Immature natural killer cell (primary cell): Measurements from ENCODE around the gene ARV1. TPM values are rescaled to one million over a fixed set of nuclear protein-coding genes. Genes with fewer than 3 reads are reported as not detected.

ENCODE experiments used
- DNase-seq, 3 donors: peaks; one replicate each; pipeline ENCODE4 v3.0.0; 2022; ENCODE audit warnings: mixed read lengths in 1 of 3
- H3K27ac Mint-ChIP-seq, 6 donors: one replicate each; pipeline ENCODE4 v1.8.0; 2020; ENCODE audit warnings: mixed read lengths in 6 of 6, mild to moderate bottlenecking in 5 of 6, inconsistent platforms in 4 of 6, moderate library complexity in 3 of 6
- H3K27me3 Mint-ChIP-seq, 3 donors: one replicate each; pipeline ENCODE4 v1.8.0; 2020 to 2021; ENCODE audit warnings: low read depth in 3 of 3, mild to moderate bottlenecking in 3 of 3, mixed read lengths in 3 of 3, moderate library complexity in 3 of 3, inconsistent platforms in 1 of 3
- H3K36me3 Mint-ChIP-seq, 3 donors: one replicate each; pipeline ENCODE4 v1.8.0; 2020; ENCODE audit warnings: mixed read lengths in 3 of 3, inconsistent platforms in 2 of 3, mild to moderate bottlenecking in 2 of 3
- H3K4me1 Mint-ChIP-seq, 2 donors: one replicate each; pipeline ENCODE4 v1.8.0; 2020; ENCODE audit warnings: inconsistent platforms in 2 of 2, mild to moderate bottlenecking in 2 of 2, mixed read lengths in 2 of 2, moderate library complexity in 1 of 2
- H3K4me3 Mint-ChIP-seq, 5 donors: one replicate each; pipeline ENCODE4 v1.8.0; 2020; ENCODE audit warnings: mild to moderate bottlenecking in 5 of 5, mixed read lengths in 5 of 5, inconsistent platforms in 3 of 5, moderate library complexity in 3 of 5
- H3K9me3 Mint-ChIP-seq, 6 donors: one replicate each; pipeline ENCODE4 v1.8.0; 2020; ENCODE audit warnings: mild to moderate bottlenecking in 6 of 6, mixed read lengths in 6 of 6, inconsistent platforms in 4 of 6, moderate library complexity in 3 of 6
- polyA plus RNA-seq, 3 donors: library from polyadenylated mRNA; unstranded; fragments of 300-500 nt; fragmentation: Illumina TruSeq; gene quantifications; one replicate each; pipeline ENCODE4 v1.2.3, GENCODE V29; 2021

Gene ARV1
- polyA plus RNA-seq, 3 donors from 2014 or later = 19.6 to 28.5 (median 24.4) TPM

GRCh38 chr1:230958370-230958769 is 20.5 kb upstream of the ARV1 start:
- Mint-ChIP-seq H3K4me3 (no peak overlapping the region), H3K36me3 (peaks cover 4 to 31% (median 15%) of the 10 kb centered on the region in 3 donors), H3K4me1 (peaks cover 26 to 41% of the 10 kb centered on the region in 2 donors), H3K9me3 (no peaks in the 10 kb centered on the region), H3K27ac (no peak overlapping the region), H3K27me3 (no peaks in the 10 kb centered on the region)
- no peak for DNase-seq

GRCh38 chr1:230964896-230965295 is 14.0 kb upstream of the ARV1 start:
- Mint-ChIP-seq H3K4me3 (no peak overlapping the region), H3K36me3 (peaks cover 0 to 5% (median 5%) of the 10 kb centered on the region in 3 donors), H3K4me1 (peaks cover 59 to 85% of the 10 kb centered on the region in 2 donors), H3K9me3 (no peaks in the 10 kb centered on the region), H3K27ac (peak overlapping the region in 4 of 6 donors; percentile 11 to 51 (median 22)), H3K27me3 (no peaks in the 10 kb centered on the region)
- no peak for DNase-seq

DNA sequence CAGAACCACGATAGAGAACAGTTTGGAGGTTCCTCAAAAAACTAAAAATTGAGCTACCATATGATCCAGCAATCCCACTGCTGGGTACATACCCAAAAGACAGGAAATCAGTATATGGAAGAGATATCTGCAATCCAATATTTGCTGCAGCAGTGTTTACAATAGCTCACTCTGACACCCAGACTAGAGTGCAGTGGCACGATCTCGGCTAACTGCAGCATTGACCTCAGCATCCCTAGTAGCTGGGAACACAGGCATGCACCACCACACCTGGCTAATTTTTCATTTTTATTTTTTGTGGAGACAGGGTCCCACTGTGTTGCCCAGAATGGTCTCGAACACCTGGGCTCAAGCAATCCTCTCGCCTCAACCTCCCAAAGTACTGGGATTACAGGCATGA is 13.4 kb upstream of the ARV1 start:
- DNase-seq = no peak
- Mint-ChIP-seq H3K4me1 (peaks cover 61 to 85% of the 10 kb centered on the region in 2 donors), H3K4me3 (no peak overlapping the region), H3K27ac (peak overlapping the region in 2 of 6 donors; percentile 1 to 51), H3K9me3 (no peaks in the 10 kb centered on the region), H3K27me3 (no peaks in the 10 kb centered on the region), H3K36me3 (peaks cover 0 to 5% (median 3%) of the 10 kb centered on the region in 3 donors)

DNA sequence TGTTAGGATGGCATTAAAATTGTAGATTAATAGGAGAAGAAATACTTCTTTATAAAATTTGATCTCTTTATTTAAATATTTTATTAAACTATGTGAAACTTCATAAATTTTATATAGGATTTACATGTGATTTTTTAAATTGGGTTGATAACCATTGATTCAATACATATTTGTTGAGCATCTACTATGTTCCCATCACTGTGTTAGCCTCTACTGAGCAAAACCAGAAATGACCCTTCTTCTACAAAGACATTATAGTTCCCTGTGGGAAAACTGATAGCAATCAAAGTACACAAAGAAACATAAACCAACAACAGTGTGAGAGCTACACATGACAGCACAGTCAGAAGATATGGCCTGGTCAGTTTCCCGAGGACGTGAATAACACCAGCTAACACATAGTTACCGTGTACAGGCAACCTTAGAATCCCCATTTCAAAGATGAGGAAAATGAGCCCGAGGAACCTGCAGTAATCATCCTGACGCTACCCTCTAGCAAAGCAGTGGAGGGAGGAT is 12.5 kb upstream of the ARV1 start:
- H3K27me3 Mint-ChIP-seq = no peaks in the 10 kb centered on the region
- no peak overlapping the region for H3K4me3 Mint-ChIP-seq
- H3K27ac Mint-ChIP-seq = peak overlapping the region in 2 of 6 donors; percentile 17 to 44
- DNase-seq = no peak
- peaks cover 0 to 5% (median 3%) of the 10 kb centered on the region in 3 donors for H3K36me3 Mint-ChIP-seq
- peaks cover 59 to 85% of the 10 kb centered on the region in 2 donors for H3K4me1 Mint-ChIP-seq
- H3K9me3 Mint-ChIP-seq = no peaks in the 10 kb centered on the region

GRCh38 chr1:230970432-230970831 is 8.5 kb upstream of the ARV1 start:
- Mint-ChIP-seq H3K36me3 (peaks cover 0 to 5% (median 3%) of the 10 kb centered on the region in 3 donors), H3K27ac (peak overlapping the region; percentile 87 to 96 (median 92)), H3K4me1 (peaks cover 70 to 87% of the 10 kb centered on the region in 2 donors), H3K27me3 (peaks cover 0 to 2% (median 0%) of the 10 kb centered on the region in 3 donors), H3K4me3 (peak overlapping the region; percentile 25 to 72 (median 69)), H3K9me3 (no peaks in the 10 kb centered on the region)
- DNase-seq = peak; percentile 24 to 31 (median 24)

DNA sequence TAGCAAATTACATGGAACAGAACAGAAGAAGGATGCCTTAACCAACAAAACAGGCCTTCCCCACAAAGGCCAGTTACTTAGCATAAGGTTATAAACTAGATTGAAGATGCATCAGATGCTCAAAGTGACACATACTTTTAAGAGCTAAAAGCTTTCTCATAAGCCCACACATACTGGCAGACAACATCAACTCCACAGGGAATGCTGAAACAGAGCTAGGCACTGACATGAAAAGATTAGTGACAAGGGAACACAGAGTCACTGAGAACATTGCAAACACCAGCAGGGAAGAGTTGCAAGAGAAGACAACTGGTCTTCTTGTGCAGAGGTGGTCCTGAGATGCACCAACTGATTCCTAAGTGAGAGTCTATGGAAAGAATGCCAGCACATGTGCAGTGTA is 7.1 kb upstream of the ARV1 start:
- H3K4me1 Mint-ChIP-seq = peaks cover 83 to 97% of the 10 kb centered on the region in 2 donors
- H3K36me3 Mint-ChIP-seq = peaks cover 0 to 8% (median 5%) of the 10 kb centered on the region in 3 donors
- DNase-seq = no peak
- H3K27ac Mint-ChIP-seq = peak overlapping the region; percentile 80 to 95 (median 93)
- no peaks in the 10 kb centered on the region for H3K9me3 Mint-ChIP-seq
- peak overlapping the region; percentile 10 to 81 (median 60) for H3K4me3 Mint-ChIP-seq
- H3K27me3 Mint-ChIP-seq = peaks cover 0 to 2% (median 0%) of the 10 kb centered on the region in 3 donors

DNA sequence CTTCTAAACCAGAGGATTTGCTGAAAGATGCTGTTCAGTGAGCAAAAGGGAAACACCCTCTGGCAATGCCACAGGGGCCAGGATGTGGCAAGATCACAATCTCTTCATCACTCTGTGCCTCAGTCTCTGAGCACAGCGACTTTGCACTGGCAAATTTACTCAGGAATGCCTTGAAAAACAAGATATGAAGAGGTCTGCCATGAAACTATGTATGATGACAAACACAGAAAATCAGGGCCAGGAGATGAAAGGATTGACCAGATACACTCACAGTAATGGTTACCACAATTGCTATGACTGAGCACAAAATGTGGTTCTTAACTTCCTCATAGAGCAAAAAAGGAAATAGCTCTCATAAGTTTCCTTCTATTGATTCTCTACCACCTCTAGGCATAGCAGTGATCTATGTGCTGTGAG is 6.0 kb upstream of the ARV1 start:
- H3K36me3 Mint-ChIP-seq = peaks cover 0 to 8% (median 5%) of the 10 kb centered on the region in 3 donors
- peak overlapping the region; percentile 80 to 95 (median 93) for H3K27ac Mint-ChIP-seq
- peak overlapping the region; percentile 71 to 84 (median 79) for H3K4me3 Mint-ChIP-seq
- H3K27me3 Mint-ChIP-seq = peaks cover 6 to 7% (median 7%) of the 10 kb centered on the region in 3 donors
- peaks cover 91 to 99% of the 10 kb centered on the region in 2 donors for H3K4me1 Mint-ChIP-seq
- peak; percentile 61 to 69 (median 66) for DNase-seq
- no peaks in the 10 kb centered on the region for H3K9me3 Mint-ChIP-seq

DNA sequence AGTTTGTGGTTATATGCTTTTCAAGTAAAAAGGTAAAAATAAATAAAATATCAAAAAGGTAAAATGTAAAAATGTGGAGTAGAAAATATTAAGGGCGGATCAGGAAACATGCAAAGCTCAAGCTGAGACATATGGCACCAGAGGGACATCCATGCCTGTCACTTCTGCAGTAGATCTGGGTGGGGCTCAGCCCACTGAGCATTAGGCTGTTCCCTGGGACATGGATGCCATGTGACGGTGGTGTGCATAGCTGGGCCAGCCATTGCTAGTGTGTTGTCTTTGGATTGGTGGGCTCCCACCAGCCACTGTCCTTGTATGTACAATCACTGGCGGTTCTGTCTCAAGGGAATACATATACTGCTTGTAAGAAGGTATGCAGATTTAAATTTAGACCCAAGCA is 3.3 kb upstream of the ARV1 start:
- peaks cover 72 to 80% of the 10 kb centered on the region in 2 donors for H3K4me1 Mint-ChIP-seq
- H3K4me3 Mint-ChIP-seq = peak overlapping the region in 4 of 5 donors; percentile 1 to 100 (median 97)
- H3K27me3 Mint-ChIP-seq = peaks cover 7 to 12% (median 9%) of the 10 kb centered on the region in 3 donors
- peaks cover 0 to 5% (median 0%) of the 10 kb centered on the region in 3 donors for H3K36me3 Mint-ChIP-seq
- no peaks in the 10 kb centered on the region for H3K9me3 Mint-ChIP-seq
- DNase-seq = no peak
- peak overlapping the region; percentile 96 to 100 (median 100) for H3K27ac Mint-ChIP-seq

- no peaks in the 10 kb centered on the region for H3K9me3 Mint-ChIP-seq
- peaks cover 7 to 12% (median 9%) of the 10 kb centered on the region in 3 donors for H3K27me3 Mint-ChIP-seq
- peak overlapping the region; percentile 95 to 100 (median 99) for H3K4me3 Mint-ChIP-seq
- DNase-seq = no peak
- peaks cover 64 to 76% of the 10 kb centered on the region in 2 donors for H3K4me1 Mint-ChIP-seq
- H3K36me3 Mint-ChIP-seq = peaks cover 0 to 5% (median 0%) of the 10 kb centered on the region in 3 donors
- peak overlapping the region; percentile 96 to 100 (median 100) for H3K27ac Mint-ChIP-seq
These were observed 2.5 kb upstream of the ARV1 start for GRCh38 chr1:230976360-230976759.

- H3K36me3 Mint-ChIP-seq = peaks cover 0 to 5% (median 0%) of the 10 kb centered on the region in 3 donors
- H3K9me3 Mint-ChIP-seq = no peaks in the 10 kb centered on the region
- H3K27me3 Mint-ChIP-seq = peaks cover 7 to 12% (median 9%) of the 10 kb centered on the region in 3 donors
- peaks cover 57 to 69% of the 10 kb centered on the region in 2 donors for H3K4me1 Mint-ChIP-seq
- H3K27ac Mint-ChIP-seq = peak overlapping the region; percentile 96 to 100 (median 100)
- peak; percentile 73 to 78 (median 74) for DNase-seq
- H3K4me3 Mint-ChIP-seq = peak overlapping the region; percentile 95 to 100 (median 99)
These were observed 1.8 kb upstream of the ARV1 start for GRCh38 chr1:230976825-230977747.

DNA sequence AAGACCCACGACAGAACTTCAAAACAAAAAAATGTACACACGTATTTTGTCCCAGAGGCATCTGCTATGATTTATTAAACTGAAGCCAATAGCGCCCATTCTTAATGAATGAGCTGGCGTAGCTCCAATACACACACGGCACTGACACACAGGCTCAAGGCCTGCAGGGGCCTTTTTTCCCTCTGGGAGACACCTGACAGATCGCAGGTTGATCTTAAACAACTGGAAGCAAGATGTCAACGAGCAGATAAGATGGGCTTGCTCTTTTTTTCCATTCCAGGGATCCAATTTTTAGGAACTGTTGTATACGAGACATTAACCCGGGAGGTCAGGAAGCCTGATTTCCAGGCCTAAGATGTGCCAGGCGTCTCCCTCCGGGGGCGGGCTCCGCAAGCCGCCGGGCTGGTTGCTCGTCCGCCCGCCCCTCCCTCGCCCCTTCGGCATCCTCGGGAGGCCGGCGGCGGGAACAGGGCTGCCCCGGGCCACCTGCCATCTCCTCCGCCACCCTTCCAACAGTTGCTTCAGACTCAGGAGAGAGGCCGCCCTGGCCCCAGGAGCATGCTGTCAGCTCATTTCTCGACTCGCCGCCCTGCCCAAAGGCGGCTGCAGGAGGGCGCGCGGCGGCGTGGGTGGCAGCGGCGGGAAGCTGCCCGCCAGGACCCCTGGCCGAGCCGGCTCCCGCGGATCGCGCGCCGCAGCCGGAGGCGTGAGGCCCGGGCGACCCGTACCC is 968 bp upstream of the ARV1 start:
- peak in 2 of 3 donors; percentile 30 to 36 for DNase-seq
- Mint-ChIP-seq H3K36me3 (peaks cover 0 to 5% (median 0%) of the 10 kb centered on the region in 3 donors), H3K9me3 (no peaks in the 10 kb centered on the region), H3K27ac (peak overlapping the region; percentile 96 to 100 (median 100)), H3K27me3 (peaks cover 7 to 10% (median 9%) of the 10 kb centered on the region in 3 donors), H3K4me3 (peak overlapping the region; percentile 95 to 100 (median 99)), H3K4me1 (peaks cover 49 to 61% of the 10 kb centered on the region in 2 donors)

DNA sequence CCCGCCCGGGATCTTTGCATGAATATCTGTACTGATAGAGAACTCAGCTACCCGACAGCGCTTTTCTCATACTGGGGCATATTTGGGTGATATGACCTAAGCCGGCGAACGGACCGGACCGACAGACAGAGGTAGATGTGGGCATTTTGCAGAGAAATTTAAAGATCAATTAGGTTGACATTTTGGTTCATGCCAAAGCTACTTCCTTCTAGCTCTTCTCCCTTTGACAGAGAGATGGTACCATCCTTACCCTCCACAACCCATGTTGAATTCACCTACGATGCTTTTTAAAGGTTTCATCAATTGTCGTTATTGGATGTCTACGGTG is 459 bp downstream of the ARV1 start:
- H3K4me3 Mint-ChIP-seq = peak overlapping the region; percentile 89 to 96 (median 93)
- DNase-seq = no peak
- H3K27ac Mint-ChIP-seq = peak overlapping the region in 4 of 6 donors; percentile 86 to 98 (median 92)
- H3K4me1 Mint-ChIP-seq = peaks cover 34 to 46% of the 10 kb centered on the region in 2 donors
- no peaks in the 10 kb centered on the region for H3K9me3 Mint-ChIP-seq
- H3K36me3 Mint-ChIP-seq = peaks cover 0 to 5% (median 0%) of the 10 kb centered on the region in 3 donors
- peaks cover 7 to 10% (median 9%) of the 10 kb centered on the region in 3 donors for H3K27me3 Mint-ChIP-seq

DNA sequence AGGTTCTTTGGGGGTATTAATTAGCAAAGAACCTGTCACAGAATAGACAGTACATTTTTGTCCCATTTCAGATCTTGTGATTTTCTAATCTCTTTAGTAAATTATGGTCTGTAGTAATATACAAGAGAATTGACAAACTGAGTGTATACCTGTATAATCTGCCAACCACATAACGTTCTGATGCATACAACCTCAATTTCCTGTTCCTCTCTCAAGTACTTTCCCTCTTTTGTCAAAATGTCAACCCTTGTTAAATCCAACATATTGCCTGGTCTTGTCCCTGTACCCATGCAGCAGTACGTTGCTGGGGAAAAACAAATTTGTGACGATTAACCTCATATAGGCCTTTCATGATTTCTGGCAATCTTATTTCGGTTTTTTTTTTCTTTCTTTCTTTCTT is 1.1 kb downstream of the ARV1 start:
- H3K36me3 Mint-ChIP-seq = peaks cover 0 to 5% (median 0%) of the 10 kb centered on the region in 3 donors
- peak overlapping the region in 4 of 6 donors; percentile 86 to 98 (median 92) for H3K27ac Mint-ChIP-seq
- H3K27me3 Mint-ChIP-seq = peaks cover 7 to 10% (median 9%) of the 10 kb centered on the region in 3 donors
- DNase-seq = no peak
- H3K4me3 Mint-ChIP-seq = peak overlapping the region; percentile 58 to 96 (median 93)
- no peaks in the 10 kb centered on the region for H3K9me3 Mint-ChIP-seq
- peaks cover 29 to 40% of the 10 kb centered on the region in 2 donors for H3K4me1 Mint-ChIP-seq
